ENCODE results near the gene VIPR2.

VIPR2 gene

GRCh38 chr7:159024280-159024951 is 120.3 kb downstream of the VIPR2 start:
- TF ChIP-seq CTCF (conservative IDR thresholded peaks at IDR 0.05) (no peak), ZFX (IDR thresholded peaks at IDR 0.05) (no peak)
- no peak overlapping the region for H3K27ac ChIP-seq

DNA sequence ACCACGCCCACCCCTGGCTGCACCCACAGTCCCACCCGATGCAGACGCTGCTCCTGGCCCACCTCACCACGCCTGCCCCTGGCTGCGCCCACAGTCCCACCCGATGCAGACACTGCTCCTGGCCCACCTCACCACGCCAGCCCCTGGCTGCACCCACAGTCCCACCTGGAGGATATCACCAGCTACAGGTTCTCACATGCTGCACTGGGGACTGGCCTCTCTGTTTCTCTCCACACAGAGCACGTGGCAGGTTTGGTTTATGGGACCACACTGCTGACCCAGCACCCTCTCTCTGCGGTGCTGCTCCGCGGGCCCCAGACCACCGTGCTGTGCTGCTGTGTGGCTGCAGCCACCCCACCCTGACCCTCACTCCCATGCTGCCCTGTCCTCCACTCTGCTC is 120.9 kb downstream of the VIPR2 start:
- no peak for TF ChIP-seq CTCF (conservative IDR thresholded peaks at IDR 0.05)
- no peak for TF ChIP-seq ZFX (IDR thresholded peaks at IDR 0.05)
- no peak overlapping the region for H3K27ac ChIP-seq

- H3K27ac ChIP-seq: no peak overlapping the region
- TF ChIP-seq CTCF (conservative IDR thresholded peaks at IDR 0.05): no peak
- TF ChIP-seq ZFX (IDR thresholded peaks at IDR 0.05): no peak
Observed at GRCh38 chr7:159023206-159023605, 121.5 kb downstream of the VIPR2 start.

DNA sequence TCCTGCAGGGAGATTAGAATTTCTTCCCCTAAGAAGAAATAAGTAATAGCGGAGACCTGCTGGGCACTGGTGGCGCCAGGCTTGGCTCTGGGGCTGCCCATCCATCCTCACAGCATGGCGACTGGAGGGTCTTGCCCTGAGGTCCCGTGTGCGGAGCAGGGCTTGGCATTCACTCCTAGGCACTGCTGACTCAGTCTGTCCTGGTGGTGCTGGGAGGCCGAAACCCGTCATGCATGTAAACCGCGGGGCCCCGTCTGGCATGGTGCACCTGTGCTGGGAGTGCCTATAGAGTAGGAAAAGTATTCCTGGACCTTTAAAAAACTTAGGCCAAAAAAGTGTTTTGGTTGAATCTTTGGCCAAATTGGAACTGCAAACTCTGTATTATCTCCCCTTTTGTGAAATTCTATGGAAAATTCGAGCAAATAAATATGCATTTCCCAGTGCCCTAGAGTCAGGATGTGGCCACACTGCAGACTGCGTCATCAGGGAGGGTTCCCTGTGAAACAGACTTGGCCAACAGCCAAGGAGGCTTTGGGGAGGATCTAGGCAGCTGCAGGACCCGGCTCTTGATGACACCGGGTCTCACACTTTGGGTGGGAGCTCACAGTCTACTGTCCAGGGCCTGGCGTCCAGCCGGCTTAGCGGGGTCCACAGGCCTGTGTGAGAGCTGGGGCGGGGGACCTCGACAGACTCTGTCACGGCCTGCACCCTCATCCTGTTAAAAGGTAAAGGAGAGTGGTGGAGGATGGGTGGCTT is 122.3 kb downstream of the VIPR2 start:
- no peak overlapping the region for H3K27ac ChIP-seq
- TF ChIP-seq CTCF (conservative IDR thresholded peaks at IDR 0.05) (no peak), ZFX (IDR thresholded peaks at IDR 0.05) (no peak)

GRCh38 chr7:159020987-159021386 is 123.7 kb downstream of the VIPR2 start:
- no peak overlapping the region for H3K27ac ChIP-seq
- TF ChIP-seq CTCF (conservative IDR thresholded peaks at IDR 0.05) (no peak), ZFX (IDR thresholded peaks at IDR 0.05) (no peak)

DNA sequence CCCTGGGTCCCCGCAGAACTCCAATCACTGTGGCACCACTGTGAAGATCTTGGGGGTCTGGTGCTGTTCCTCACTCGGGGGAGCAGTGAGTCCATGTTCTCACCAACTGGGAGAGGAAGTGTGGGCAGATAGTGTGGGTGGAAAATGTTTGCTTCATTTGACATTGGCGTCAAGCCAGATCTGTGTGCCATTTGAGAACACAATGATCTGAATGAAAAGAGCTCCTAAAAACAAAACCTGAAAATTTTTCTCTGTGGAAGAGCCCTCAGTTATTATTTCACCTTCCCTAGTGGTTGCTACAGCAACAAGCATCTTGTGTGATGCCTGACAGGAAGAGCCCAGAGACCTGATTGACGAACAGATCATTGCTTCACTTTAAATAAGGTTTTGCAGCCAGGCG is 125.6 kb downstream of the VIPR2 start:
- H3K27ac ChIP-seq: no peak overlapping the region
- TF ChIP-seq ZFX (IDR thresholded peaks at IDR 0.05): no peak
- no peak for TF ChIP-seq CTCF (conservative IDR thresholded peaks at IDR 0.05)

DNA sequence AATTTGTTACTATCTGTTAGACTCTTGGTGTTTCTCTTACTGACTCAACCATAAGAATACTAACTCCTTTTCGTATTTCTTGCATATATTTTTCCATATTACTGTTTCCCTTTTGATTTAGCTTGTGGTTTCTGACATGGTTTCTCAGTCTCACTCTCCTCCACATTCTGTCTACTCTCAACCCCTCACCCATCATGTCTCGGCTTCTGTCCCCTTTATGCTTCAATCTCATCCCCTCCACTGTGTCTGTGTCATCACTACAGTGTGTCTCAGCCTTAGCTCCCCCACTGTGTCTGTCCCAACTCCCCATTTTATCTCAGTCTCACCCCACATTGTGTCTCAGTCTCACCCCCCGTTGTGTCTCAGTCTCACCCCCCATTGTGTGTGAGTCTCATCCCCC is 126.9 kb downstream of the VIPR2 start:
- H3K27ac ChIP-seq: no peak overlapping the region
- TF ChIP-seq ZFX (IDR thresholded peaks at IDR 0.05) (no peak), CTCF (conservative IDR thresholded peaks at IDR 0.05) (no peak)
